Small intestine (tissue), 7 donors: ENCODE results near the gene ZNF883. TPM values are rescaled to one million over a fixed set of nuclear protein-coding genes. Genes with fewer than 3 reads are reported as not detected.

Source experiments
- DNase-seq, 2 donors: peaks; one replicate each; pipeline versions ENCODE4 v3.0.0 to v3.0.0-alpha.2; 2013
- FAIRE-seq: peaks from 2 replicates; lab custom pipeline; 2012; peaks lifted over from hg19 to GRCh38; lab: Jason Lieb, UNC
- H3K27ac ChIP-seq, 3 donors: one replicate each; pipeline ENCODE4 v1.5.1; 2013; ENCODE audit warnings: low read length in 2 of 3, mild to moderate bottlenecking in 2 of 3, control low read depth in 1 of 3, inconsistent platforms in 1 of 3, low read depth in 1 of 3, moderate library complexity in 1 of 3
- H3K27me3 ChIP-seq, 3 donors: one replicate each; pipeline ENCODE4 v1.6.1; 2013; ENCODE audit warnings: low read length in 3 of 3, inconsistent platforms in 1 of 3; ENCODE audit not compliant: control insufficient read depth in 3 of 3, insufficient read depth in 3 of 3
- H3K36me3 ChIP-seq, 3 donors: one replicate each; pipeline ENCODE4 v1.6.1; 2013; ENCODE audit warnings: low read length in 3 of 3, inconsistent platforms in 1 of 3, low read depth in 1 of 3, mild to moderate bottlenecking in 1 of 3, moderate library complexity in 1 of 3; ENCODE audit not compliant: control insufficient read depth in 3 of 3, insufficient read depth in 2 of 3
- H3K4me1 ChIP-seq, 3 donors: one replicate each; pipeline ENCODE4 v1.6.1; 2013; ENCODE audit warnings: low read length in 2 of 3, inconsistent platforms in 1 of 3, low read depth in 1 of 3, mild to moderate bottlenecking in 1 of 3, moderate library complexity in 1 of 3; ENCODE audit not compliant: control insufficient read depth in 3 of 3, insufficient read depth in 2 of 3
- H3K4me3 ChIP-seq, 3 donors: one replicate each; pipeline ENCODE4 v1.5.1; 2013; ENCODE audit warnings: low read length in 3 of 3, control low read depth in 1 of 3, inconsistent platforms in 1 of 3, low read depth in 1 of 3, mild to moderate bottlenecking in 1 of 3, moderate library complexity in 1 of 3
- H3K9me3 ChIP-seq, 2 donors: one replicate each; pipeline ENCODE4 v1.6.1; 2013; ENCODE audit warnings: low read depth in 1 of 2, low read length in 1 of 2; ENCODE audit not compliant: control insufficient read depth in 2 of 2, insufficient read depth in 1 of 2
- WGBS, 3 donors: extraction: QIAGEN DNeasy Blood & Tissue Kit; methylation state at CpG; one replicate each; pipeline ENCODE4 v1.1.7; 2013; 5-methylcytosine and 5-hydroxymethylcytosine counted together
- polyA plus RNA-seq, 4 donors: library from polyadenylated mRNA; stranded (reverse) in 3 of 4; unstranded in 1 of 4; fragments of 200-250 nt in 3 of 4; fragments of 120-200 nt in 1 of 4; gene quantifications; one replicate each; pipeline versions ENCODE4 v1.2.1 to v1.2.3, GENCODE V29; 2013
- donor health status: healthy with polysubstance abuse.
- donor health status: control.
- donor health status: control.
- donor health status: Bipolar disorder and iron deficiency.
- donor health status: healthy.

ZNF883 gene
- polyA plus RNA-seq, 4 donors: 0.27 to 2.0 (median 0.77) TPM

DNA sequence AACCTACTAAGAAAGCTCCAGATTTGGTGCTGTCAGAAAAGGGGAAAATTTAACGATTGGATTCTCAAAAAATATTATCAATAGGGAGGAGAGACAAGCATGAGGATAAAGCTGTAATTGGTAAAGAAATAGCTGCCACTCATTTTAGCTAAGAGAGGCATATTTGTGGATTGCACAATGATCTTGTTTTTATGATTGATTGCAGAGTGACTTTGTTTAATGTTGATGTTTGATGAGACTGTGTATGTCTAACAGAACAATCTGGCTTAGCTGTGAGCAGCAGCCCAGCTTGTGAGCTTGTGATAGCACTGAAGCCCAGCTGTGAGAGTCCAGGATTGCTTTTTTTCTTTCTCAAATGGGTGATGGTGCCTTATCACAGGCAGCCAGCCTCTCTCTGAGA, 56.4 kb downstream of the ZNF883 start:
- H3K27me3 ChIP-seq: peaks cover 0 to 2% (median 0%) of the 10 kb centered on the region in 3 donors
- H3K4me3 ChIP-seq: no peak overlapping the region
- no peak for DNase-seq
- no peaks in the 10 kb centered on the region for H3K9me3 ChIP-seq
- no peaks in the 10 kb centered on the region for H3K36me3 ChIP-seq
- FAIRE-seq: no peak
- no peak overlapping the region for H3K27ac ChIP-seq
- no peaks in the 10 kb centered on the region for H3K4me1 ChIP-seq
- WGBS, 3 donors: 58 to 65% (median 62%) methylated on average over 1 of the region's 1 CpG

DNA sequence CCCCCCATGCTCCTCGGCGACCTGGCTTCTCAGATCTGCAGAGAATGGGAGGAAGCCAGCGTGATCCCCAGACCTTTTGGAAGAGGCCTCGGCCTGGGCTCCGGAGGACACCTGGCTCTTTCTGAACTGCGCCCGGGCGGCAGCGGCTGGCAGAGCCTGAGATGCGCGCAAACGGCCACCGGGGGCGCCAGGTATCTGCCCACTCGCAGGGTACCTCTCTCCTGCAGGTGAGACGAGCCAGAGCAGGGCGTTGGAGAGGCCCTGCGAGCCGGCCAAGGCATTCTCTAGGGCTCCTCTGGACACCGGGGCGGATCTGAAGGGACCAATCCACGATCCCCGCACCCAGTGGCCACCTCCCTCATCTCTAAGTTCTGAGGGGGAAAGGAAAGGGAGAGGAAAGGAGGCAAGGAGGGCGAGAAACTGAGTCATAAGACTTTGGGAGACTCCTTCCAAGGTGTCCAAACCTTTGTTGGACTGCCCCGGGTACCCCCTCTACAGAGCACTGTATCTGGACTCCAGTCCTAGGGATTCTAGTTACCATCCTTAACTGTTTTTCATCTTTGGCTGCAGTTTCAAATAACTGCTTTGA, 66.3 kb downstream of the ZNF883 start:
- DNase-seq (peak; percentile 4), FAIRE-seq (no peak)
- Histone ChIP-seq H3K36me3 (no peaks in the 10 kb centered on the region), H3K27me3 (peaks cover 0 to 10% (median 2%) of the 10 kb centered on the region in 3 donors), H3K9me3 (peaks cover 0 to 11% of the 10 kb centered on the region in 2 donors), H3K27ac (no peak overlapping the region), H3K4me3 (no peak overlapping the region), H3K4me1 (no peaks in the 10 kb centered on the region)
- WGBS, 3 donors: 35 to 48% (median 38%) methylated on average over 25 of the region's 25 CpGs

DNA sequence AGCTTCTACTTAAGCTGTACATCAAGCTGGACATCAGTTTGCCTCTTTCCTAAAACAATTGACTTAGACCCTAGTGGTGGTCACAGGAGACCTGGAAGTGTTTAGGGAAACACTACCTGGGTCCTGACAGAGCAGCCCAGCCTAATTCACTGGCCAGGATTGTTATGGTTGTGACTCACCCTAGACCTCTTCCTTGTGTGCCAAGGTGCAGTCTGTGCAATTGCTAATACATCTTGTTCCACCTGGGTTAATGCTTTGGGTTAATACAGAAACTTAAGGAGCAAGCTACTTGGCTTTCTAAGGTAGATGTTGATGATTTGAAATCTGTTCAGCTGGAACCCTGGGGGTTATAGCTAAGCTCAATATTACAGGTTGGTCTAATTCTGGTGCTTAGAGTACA, 72.6 kb downstream of the ZNF883 start:
- H3K4me1 ChIP-seq: no peaks in the 10 kb centered on the region
- FAIRE-seq (no peak), DNase-seq (no peak)

DNA sequence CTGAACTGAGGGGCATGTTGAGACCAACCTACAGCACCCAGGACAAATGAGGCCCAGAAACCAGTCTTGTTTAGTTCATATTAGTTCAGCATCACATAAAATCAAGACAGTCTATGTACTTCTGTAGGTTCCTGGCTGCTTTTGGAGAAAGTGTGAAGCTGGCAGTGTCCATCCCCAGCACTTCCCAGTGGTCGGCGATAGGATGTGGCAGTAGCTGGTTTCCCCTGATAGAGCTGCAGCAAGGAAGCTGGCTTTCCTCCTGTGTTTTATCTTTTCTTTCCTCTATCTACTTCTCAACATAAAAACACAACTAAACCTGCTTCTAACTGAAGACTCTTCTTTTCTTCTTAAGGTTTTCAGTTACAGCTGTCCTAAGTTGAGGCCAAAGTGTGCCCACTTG, 78.3 kb downstream of the ZNF883 start:
- no peak overlapping the region for H3K27ac ChIP-seq
- no peak for DNase-seq
- no peak overlapping the region for H3K4me3 ChIP-seq
- 56 to 87% (median 82%) methylated on average over 2 of the region's 2 CpGs for WGBS, 3 donors
- no peak for FAIRE-seq
- no peaks in the 10 kb centered on the region for H3K4me1 ChIP-seq
- no peaks in the 10 kb centered on the region for H3K9me3 ChIP-seq
- no peaks in the 10 kb centered on the region for H3K36me3 ChIP-seq
- peaks cover 0 to 22% (median 16%) of the 10 kb centered on the region in 3 donors for H3K27me3 ChIP-seq

More for the DNA sequence above, 72.6 kb downstream of the ZNF883 start:
- H3K36me3 ChIP-seq: no peaks in the 10 kb centered on the region
- H3K27ac ChIP-seq: no peak overlapping the region
- H3K9me3 ChIP-seq: no peaks in the 10 kb centered on the region
- no peak overlapping the region for H3K4me3 ChIP-seq
- H3K27me3 ChIP-seq: peaks cover 0 to 11% (median 5%) of the 10 kb centered on the region in 3 donors

DNA sequence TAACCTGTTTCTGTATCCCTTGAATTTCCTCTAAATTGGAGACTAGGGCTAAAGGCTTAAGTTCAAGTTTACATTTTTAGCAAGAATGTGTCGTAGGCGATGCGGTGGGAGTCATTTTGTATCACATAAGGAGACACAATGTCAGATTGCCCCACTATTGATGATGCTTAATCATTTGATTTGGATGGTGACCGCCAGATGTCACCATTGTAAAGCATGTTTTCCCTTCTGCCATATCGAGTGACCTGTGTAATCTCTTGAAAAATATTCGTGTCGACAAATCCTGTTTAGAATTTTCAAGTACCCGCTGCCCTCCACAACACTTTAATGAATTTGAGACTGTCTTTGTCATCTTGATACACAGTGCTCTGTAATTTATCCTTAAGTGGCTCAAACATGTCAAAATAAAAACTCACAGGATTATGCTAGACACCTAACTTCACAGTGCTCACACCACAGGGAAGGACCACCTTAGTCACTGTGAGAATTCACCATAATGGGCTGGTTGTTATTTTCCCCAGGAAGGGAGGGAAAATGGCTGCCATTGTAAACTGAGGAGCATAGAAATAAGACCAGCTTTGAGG, 86.8 kb downstream of the ZNF883 start:
- H3K9me3 ChIP-seq: no peaks in the 10 kb centered on the region
- peaks cover 0 to 8% (median 6%) of the 10 kb centered on the region in 3 donors for H3K27me3 ChIP-seq
- H3K36me3 ChIP-seq: no peaks in the 10 kb centered on the region
- no peaks in the 10 kb centered on the region for H3K4me1 ChIP-seq
- DNase-seq: peak; percentile 35 to 61
- FAIRE-seq: no peak
- 25 to 33% (median 31%) methylated on average over 8 of the region's 8 CpGs for WGBS, 3 donors
- H3K4me3 ChIP-seq: no peak overlapping the region
- no peak overlapping the region for H3K27ac ChIP-seq

DNA sequence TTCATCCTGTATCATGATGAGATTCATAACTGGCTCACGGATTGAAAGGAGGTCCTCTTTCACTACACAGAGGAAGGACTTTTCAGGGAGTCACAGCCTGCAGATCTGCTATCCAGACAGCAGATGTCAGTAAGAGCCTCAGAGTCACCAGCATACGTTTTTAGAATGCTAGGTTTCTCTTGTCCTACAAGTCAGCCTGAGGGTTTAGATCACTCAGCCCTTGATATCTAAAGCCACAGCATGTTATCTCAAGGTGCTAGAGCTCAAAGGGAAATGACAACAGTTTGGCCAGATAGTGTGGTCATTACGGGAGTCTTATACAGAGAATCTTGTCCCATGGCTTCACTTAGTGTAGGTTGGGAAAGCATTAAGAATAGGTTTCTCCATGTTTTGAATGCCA, 90.4 kb downstream of the ZNF883 start:
- FAIRE-seq (no peak), DNase-seq (peak; percentile 43 to 65)
- Histone ChIP-seq H3K27me3 (peaks cover 0 to 6% (median 0%) of the 10 kb centered on the region in 3 donors), H3K36me3 (no peaks in the 10 kb centered on the region), H3K4me3 (no peak overlapping the region), H3K27ac (no peak overlapping the region), H3K4me1 (peaks cover 0 to 14% (median 0%) of the 10 kb centered on the region in 3 donors), H3K9me3 (peaks cover 0 to 11% of the 10 kb centered on the region in 2 donors)
- WGBS, 3 donors: 14 to 20% (median 19%) methylated on average over 3 of the region's 3 CpGs

DNA sequence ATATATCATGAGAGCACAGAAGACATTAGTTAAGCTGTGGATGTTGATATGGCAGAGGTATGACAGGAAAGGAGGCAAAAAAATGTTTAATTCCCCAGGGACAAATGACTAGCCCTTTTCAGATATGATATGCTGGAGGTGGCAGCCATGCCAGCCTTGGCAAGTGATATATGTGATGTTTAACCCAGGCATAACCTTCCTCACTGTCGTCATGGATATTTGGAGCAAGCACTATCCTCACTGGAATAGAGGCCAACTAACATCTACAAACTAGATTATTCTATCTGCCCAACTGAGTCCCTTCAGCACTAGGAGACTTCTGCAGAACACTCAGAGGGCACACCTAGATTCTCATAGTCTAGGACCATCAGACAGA, 94.0 kb downstream of the ZNF883 start:
- peaks cover 0 to 4% (median 0%) of the 10 kb centered on the region in 3 donors for H3K27me3 ChIP-seq
- DNase-seq: no peak
- peaks cover 0 to 11% of the 10 kb centered on the region in 2 donors for H3K9me3 ChIP-seq
- H3K36me3 ChIP-seq: no peaks in the 10 kb centered on the region
- H3K4me3 ChIP-seq: no peak overlapping the region
- peak overlapping the region in 2 of 3 donors; percentile 69 to 73 for H3K27ac ChIP-seq
- H3K4me1 ChIP-seq: peaks cover 0 to 14% (median 0%) of the 10 kb centered on the region in 3 donors
- FAIRE-seq: no peak
- WGBS, 3 donors: 32 to 70% (median 44%) methylated on average over 1 of the region's 1 CpG

DNA sequence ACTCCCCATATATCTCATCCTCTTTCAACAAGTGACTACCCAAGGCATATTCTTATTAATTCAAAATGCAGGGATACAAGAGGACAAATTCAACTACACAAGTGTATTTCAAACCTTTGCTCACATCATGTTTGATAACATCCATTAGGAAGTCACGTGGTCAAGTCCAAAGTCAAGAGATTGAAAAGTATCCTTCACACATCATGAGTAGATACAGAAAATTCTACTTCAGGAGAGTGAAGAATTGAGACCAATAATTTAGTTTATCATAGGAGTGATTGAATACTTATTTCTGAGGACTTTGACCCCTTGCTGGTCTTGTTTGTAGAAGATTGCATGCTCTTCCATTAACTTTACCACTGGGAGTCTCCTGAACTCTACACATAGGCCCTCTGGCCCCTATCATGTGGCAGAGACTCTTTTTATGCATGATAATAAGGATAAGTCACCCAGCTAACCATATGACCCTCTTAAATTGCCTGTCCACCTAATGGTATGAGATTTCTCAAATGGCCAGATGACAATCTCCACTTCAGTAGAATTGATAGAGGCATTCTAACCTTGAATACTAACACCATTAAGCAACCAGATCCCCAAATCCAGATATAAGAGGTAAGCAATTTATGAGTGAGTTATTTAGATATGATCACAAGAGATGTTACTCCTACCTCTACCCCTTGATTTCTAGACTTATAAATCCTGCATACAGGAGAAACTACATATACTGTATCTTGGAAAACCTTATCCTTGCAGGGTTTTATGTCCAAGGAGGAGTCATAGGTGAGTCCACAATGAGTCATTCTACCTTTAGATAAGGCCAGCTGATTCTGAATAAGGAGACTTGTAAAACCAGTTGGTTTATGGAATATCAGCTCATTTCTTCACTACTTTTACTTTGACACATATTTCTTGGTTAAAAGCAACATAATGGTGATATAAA, 94.7 kb downstream of the ZNF883 start:
- Histone ChIP-seq H3K27ac (peak overlapping the region in 2 of 3 donors; percentile 69 to 71), H3K4me3 (no peak overlapping the region), H3K9me3 (peaks cover 0 to 11% of the 10 kb centered on the region in 2 donors), H3K36me3 (no peaks in the 10 kb centered on the region), H3K27me3 (peaks cover 0 to 4% (median 0%) of the 10 kb centered on the region in 3 donors), H3K4me1 (peaks cover 0 to 14% (median 0%) of the 10 kb centered on the region in 3 donors)
- peak; percentile 84 for FAIRE-seq
- 12 to 37% (median 28%) methylated on average over 1 of the region's 1 CpG for WGBS, 3 donors
- DNase-seq: peak; percentile 59 to 96
